ENCODE data around the gene LCP2.

Gene LCP2

DNA sequence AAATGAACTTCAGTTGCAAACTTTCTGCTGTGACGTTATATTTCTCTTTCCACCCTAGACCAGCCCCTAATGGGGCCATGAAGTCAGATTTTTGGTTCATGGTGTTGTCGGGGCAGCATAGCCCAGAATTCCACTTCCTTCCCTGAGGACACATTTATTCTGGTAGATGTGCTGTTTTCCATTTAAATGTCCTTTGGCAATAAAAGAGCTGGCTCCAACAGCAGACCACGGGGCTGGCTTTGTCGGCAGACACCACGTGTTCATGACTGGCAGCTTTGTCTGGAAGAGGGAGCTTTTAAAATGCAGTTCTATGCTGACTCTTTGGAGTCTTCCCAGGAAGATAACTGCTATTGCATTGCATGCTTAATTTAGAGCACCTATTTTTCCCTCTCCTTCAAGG, 17.6 kb upstream of the LCP2 start:
- DNase-seq (ENCODE audit: low spot score): peak; percentile 28

- no peak for DNase-seq (ENCODE audit: low spot score)
Observed at GRCh38 chr5:170314541-170315095, 17.0 kb upstream of the LCP2 start.

DNA sequence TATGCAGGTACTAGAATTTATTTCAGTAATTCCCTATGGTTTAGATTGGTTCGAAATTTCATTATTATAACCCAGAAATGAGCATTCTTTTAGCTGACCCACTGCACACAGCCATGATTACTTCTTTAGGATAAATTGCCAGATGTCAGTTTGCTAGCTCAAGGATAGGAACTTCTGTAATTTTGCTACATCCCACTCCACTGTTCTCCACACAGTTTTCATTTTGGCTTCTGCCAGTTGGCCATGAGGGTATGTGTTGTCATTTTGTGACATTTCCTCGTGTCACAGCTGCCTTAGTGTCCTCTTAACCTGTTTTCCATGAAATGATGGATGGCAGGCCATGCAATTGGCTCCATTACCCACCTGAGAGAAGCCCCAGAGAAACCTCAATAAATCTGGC, 16.2 kb upstream of the LCP2 start:
- DNase-seq (ENCODE audit: low spot score): no peak

DNA sequence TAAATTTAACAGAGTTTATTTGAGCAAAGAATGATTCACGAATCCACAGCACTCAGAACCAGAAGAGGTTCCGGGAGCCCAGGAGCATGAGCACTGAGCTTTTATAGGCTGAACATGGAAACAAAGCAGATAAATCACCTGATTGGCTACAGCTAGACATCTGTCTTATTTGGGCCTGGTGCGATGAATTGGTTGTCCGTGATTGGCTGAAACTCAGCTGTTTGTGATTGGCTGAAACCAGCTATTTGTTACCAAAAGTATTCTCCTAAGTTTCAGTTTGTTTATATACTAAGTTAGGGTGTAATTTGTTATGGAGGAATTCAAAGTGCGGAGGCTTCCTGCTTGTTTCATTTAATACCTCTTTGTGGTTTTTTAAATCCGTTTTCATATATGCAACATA, 15.8 kb upstream of the LCP2 start:
- DNase-seq (ENCODE audit: low spot score): no peak

DNA sequence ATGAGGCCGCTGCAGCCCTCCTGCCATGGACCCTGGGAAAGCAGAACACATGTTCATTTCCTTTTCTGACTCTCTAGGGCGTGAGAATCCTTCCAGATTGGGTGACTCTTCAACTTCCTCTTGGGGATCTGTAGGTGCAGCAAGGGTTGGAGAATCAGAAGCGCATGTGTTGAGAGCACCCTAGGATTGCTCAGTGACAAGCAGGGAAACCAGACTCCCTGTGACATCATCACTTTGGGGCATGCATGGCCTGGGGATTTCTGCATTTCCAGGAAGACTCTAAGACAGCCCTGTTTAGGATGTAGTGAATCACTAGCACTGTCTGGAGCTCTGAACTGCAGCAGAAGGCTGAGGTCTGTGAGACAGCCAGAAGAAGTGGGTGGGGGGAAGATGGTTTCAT, 15.1 kb upstream of the LCP2 start:
- no peak for DNase-seq (ENCODE audit: low spot score)

GRCh38 chr5:170312301-170312595, 14.7 kb upstream of the LCP2 start:
- no peak for DNase-seq (ENCODE audit: low spot score)

DNA sequence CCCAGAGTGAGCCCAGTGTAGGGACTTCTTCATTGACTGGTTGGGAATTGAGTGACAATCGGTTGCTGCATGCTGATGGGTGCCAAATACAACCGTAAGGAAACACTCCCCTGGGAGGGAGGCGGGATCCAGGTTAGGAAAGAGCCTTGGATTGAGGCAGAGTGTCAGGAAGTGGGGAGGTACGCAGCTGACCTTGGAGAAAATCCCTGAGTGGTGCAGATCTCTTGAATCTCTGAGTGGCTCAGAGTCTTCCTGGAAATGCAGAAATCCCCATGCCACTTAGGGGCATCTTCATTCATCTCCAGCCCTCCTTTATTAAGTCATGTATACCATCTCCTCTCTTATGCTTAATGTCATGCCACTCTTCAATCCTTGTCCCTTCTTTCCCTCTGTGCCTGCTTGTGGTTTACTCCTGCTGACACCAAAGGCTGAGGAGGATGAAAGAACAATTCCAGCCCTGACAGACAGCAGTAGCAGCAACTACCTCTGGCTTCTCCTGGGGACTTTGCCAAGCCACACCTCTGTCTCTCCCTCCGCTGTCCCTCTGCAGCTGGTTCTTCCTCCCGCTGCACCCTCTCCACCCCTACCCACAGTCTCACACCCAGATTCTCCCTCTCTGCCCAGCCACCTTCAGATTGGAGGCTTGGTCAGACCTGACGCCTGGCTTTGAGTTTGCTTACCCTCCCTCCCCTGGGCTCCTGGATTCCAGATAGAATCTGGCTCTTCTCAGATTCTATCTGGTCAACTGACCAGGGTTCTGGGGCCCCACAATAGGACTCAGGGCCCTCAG, 14.1 kb upstream of the LCP2 start:
- no peak for DNase-seq (ENCODE audit: low spot score)

- DNase-seq (ENCODE audit: low spot score): no peak
Observed at GRCh38 chr5:170310256-170310926, 12.8 kb upstream of the LCP2 start.

- no peak for DNase-seq (ENCODE audit: low spot score)
Observed at GRCh38 chr5:170308686-170309085, 11.1 kb upstream of the LCP2 start.

GRCh38 chr5:170307575-170308465, 10.2 kb upstream of the LCP2 start:
- no peak for DNase-seq (ENCODE audit: low spot score)

- no peak for DNase-seq (ENCODE audit: low spot score)
Observed at GRCh38 chr5:170306381-170306831, 8.8 kb upstream of the LCP2 start.

DNA sequence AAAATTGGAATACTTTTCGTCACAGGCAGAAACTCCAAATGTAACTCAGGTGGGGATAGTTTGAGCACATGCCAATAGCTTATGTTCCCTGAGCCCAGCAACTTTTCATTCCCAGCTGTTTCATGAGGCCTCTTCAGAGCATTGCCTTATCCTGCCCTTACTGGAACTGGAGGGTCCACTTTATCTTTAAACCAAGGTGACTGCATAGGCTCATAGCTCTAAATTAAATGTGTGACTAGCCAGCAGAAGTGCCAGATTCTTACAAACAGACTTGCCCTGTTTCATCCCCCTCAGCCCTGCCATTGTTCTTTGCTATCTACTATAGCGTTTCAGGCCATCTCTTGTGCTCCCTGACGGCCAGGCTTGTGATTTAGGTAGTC, 8.1 kb upstream of the LCP2 start:
- no peak for DNase-seq (ENCODE audit: low spot score)

DNA sequence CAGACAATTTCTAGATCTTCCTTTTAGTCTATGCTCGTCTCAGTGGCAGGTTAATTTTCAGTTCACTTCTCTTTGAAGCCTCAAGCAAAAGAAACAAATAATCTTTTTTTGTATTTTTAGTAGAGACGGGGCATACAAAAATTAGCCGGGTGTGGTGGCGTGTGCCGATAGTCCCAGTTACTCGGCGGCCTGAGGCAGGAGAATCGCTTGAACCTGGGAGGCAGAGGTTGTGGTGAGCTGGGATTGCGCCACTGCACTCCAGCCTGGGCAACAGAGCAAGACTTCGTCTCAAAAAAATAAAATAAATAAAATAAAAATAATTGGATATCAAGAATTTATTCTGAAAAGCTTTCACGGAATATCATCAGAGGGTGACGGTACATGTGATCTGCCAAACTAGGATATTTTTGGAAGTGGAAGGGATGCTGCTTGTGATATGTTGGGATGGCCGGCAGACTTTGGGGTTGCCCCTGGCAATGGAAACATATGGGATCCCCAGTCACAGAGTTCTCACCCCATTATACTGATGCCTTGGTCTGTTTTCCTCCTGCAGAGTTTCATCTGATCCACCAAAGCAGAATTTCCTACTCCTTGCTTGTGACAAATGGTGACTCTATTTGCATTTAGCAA, 7.6 kb upstream of the LCP2 start:
- no peak for DNase-seq (ENCODE audit: low spot score)

- DNase-seq (ENCODE audit: low spot score): no peak
Observed at GRCh38 chr5:170303549-170303948, 6.0 kb upstream of the LCP2 start.

DNA sequence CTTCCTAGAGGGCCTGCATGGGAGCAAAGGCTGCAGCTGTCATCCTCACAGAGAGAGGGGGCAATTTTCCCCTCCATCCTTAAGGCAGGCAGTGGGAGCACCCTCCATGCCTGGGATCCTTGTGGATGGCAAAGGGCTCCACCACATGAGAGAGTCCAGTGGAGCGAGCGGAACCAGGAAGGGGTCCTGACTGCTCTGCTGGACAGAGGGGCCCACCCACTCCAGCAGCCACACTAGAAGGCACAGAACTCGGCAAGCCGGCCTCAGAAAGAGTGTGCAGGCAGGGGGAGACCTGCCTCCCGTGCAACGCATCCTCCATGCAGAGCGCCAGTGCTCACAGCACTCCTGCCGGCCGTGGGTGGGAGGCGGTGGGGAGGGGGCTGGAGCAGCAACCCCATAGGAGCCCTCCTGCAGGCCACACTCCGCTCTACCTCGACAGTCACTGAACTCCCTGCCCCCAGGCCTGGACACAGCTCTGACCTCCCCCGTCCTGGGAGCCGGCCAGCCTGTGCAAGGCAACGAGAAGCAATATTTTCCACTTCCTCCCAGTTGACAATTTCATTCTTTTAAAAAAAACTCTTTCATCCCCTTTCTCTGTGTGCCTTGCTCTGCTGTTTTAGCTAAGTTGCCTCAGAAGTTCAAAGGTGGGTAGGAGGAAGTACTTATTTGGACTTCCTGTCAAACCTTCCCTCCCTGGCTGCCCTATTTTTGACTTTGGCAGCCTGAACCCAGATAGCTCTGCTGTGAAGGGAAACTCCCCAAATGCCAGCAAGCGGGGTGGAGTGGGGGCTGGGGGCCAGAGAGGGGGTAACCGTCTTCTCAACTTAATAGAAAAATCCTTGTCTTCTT, 5.3 kb upstream of the LCP2 start:
- DNase-seq (ENCODE audit: low spot score): no peak

- DNase-seq (ENCODE audit: low spot score): no peak
Observed at GRCh38 chr5:170301981-170302652, 4.5 kb upstream of the LCP2 start.

DNA sequence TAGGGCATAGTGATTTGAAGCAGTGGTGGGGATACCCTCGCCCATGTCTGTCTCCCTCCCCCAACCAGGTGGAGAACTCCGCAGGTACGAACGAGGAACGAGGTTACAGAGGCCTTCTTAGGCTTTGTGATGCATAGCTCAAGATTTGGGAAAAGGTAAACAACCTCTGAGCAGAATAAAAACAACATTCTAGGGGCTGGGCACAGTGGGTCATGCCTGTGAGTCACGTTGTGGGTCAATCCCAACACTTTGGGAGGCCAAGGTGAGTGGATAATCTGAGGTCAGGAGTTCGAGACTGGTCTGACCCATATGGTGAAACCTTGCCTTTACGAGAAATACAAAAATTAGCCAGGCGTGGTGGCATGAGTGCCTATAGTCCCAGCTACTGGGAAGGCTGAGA, 3.6 kb upstream of the LCP2 start:
- no peak for DNase-seq (ENCODE audit: low spot score)

GRCh38 chr5:170300361-170301013, 2.9 kb upstream of the LCP2 start:
- no peak for DNase-seq (ENCODE audit: low spot score)

GRCh38 chr5:170296935-170297588, 515 bp downstream of the LCP2 start:
- no peak for DNase-seq (ENCODE audit: low spot score)

Measured in cerebellar cortex (tissue), 1 donor.